ENCODE results near the gene SH3BP1. TPM values are rescaled to one million over a fixed set of nuclear protein-coding genes. Genes with fewer than 3 reads are reported as not detected.

The SH3BP1 gene
- polyA plus RNA-seq, 1 donor from 2014 or later: 0.63 TPM

DNA sequence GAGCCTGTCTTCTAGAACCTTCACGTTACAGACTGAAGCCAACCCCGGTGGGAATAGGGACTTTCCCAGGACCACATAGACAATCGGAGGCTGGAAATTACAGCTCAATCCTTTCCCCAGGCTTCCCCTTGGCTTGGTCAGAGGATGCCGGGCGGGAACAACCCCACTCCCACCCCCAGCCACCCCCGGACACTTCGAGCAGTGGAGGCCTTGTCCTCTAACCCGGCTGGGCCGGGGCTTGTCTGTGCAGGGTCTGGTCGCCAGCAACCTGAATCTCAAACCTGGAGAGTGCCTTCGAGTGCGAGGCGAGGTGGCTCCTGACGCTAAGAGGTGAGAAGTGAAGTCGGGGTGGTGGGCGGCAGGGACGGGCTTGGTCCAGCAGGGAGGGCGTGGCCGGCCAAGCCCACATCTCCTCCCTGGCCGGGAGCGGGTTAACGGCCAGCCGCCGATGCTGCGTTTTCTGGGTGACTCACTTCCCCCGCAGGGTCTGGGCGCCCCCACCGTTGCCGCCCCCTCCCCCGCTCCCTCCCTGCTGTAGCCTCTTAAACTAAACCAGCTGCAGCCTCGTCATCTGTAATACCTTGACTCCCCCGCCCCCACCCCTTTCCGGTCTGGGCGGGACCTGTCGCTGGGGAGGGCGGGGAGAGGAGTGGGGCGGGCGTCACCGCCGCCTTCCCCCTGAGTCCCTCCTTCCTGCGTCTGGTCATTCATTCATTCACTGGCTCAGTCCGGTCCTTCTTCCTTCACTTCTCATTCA lies 37.4 kb downstream of the SH3BP1 start:
- no peaks in the 10 kb centered on the region for H3K36me3 ChIP-seq (ENCODE audit: insufficient read depth, low read length)
- no peaks in the 10 kb centered on the region for H4K20me1 ChIP-seq (ENCODE audit: insufficient read depth)
- H3K79me2 ChIP-seq (replicated peaks; ENCODE audit: insufficient read depth, low read length): no peaks in the 10 kb centered on the region
- H2AFZ ChIP-seq (ENCODE audit: low read depth, low read length): no peak overlapping the region
- H3K4me3 ChIP-seq (ENCODE audit: low read length): no peak overlapping the region
- H3K27ac ChIP-seq (ENCODE audit: low read length): no peak overlapping the region
- TF ChIP-seq EZH2 (IDR thresholded peaks at IDR 0.05; ENCODE audit: borderline replicate concordance, insufficient read depth, low read length, poor library complexity, severe bottlenecking) (no peak), SMC3 (conservative IDR thresholded peaks at IDR 0.05; ENCODE audit: poor library complexity) (no peak), RAD21 (conservative IDR thresholded peaks at IDR 0.05) (no peak)
- TF ChIP-seq, protein P1, sequence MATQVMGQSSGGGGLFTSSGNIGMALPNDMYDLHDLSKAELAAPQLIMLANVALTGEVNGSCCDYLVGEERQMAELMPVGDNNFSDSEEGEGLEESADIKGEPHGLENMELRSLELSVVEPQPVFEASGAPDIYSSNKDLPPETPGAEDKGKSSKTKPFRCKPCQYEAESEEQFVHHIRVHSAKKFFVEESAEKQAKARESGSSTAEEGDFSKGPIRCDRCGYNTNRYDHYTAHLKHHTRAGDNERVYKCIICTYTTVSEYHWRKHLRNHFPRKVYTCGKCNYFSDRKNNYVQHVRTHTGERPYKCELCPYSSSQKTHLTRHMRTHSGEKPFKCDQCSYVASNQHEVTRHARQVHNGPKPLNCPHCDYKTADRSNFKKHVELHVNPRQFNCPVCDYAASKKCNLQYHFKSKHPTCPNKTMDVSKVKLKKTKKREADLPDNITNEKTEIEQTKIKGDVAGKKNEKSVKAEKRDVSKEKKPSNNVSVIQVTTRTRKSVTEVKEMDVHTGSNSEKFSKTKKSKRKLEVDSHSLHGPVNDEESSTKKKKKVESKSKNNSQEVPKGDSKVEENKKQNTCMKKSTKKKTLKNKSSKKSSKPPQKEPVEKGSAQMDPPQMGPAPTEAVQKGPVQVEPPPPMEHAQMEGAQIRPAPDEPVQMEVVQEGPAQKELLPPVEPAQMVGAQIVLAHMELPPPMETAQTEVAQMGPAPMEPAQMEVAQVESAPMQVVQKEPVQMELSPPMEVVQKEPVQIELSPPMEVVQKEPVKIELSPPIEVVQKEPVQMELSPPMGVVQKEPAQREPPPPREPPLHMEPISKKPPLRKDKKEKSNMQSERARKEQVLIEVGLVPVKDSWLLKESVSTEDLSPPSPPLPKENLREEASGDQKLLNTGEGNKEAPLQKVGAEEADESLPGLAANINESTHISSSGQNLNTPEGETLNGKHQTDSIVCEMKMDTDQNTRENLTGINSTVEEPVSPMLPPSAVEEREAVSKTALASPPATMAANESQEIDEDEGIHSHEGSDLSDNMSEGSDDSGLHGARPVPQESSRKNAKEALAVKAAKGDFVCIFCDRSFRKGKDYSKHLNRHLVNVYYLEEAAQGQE (IDR thresholded peaks at IDR 0.05; ENCODE audit: borderline replicate concordance): no peak
- TF ChIP-seq, protein P2, sequence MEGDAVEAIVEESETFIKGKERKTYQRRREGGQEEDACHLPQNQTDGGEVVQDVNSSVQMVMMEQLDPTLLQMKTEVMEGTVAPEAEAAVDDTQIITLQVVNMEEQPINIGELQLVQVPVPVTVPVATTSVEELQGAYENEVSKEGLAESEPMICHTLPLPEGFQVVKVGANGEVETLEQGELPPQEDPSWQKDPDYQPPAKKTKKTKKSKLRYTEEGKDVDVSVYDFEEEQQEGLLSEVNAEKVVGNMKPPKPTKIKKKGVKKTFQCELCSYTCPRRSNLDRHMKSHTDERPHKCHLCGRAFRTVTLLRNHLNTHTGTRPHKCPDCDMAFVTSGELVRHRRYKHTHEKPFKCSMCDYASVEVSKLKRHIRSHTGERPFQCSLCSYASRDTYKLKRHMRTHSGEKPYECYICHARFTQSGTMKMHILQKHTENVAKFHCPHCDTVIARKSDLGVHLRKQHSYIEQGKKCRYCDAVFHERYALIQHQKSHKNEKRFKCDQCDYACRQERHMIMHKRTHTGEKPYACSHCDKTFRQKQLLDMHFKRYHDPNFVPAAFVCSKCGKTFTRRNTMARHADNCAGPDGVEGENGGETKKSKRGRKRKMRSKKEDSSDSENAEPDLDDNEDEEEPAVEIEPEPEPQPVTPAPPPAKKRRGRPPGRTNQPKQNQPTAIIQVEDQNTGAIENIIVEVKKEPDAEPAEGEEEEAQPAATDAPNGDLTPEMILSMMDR (IDR thresholded peaks at IDR 0.05; ENCODE audit: poor library complexity, severe bottlenecking): no peak
- H3K9me3 ChIP-seq (ENCODE audit: low read length): no peaks in the 10 kb centered on the region
- H3F3A ChIP-seq (ENCODE audit: insufficient read depth, low read length, poor library complexity, severe bottlenecking): no peaks in the 10 kb centered on the region
- H3K27me3 ChIP-seq (ENCODE audit: insufficient read depth, low read depth, low read length): no peaks in the 10 kb centered on the region
- no peak overlapping the region for H3K4me2 ChIP-seq (ENCODE audit: low read length)
- H3K9me2 ChIP-seq (ENCODE audit: insufficient read depth, low read length): no peaks in the 10 kb centered on the region
- H3K9ac ChIP-seq (ENCODE audit: low read length): no peak overlapping the region

DNA sequence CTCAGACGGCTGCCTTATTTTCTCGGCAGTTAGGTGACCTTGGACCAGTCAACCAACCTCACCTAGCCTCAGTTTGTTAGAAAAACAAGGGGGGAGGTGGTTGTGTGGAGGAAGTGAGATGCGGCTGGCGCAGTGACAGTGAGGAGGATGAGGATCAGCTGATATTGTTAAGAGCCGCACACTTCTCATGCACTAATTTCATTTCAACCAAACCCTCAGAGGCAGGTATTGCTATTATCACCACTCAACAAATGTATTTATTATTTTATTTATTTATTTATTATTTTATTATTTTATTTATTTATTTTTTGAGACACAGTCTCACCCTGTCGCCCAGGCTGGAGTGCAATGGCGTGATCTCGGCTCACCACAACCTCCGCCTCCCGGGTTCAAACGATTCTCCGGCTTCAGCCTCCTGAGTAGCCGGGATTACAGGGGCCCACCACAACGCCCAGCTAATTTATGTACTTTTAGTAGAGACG lies 38.1 kb downstream of the SH3BP1 start:
- no peak overlapping the region for H3K27ac ChIP-seq (ENCODE audit: low read length)
- no peaks in the 10 kb centered on the region for H3K36me3 ChIP-seq (ENCODE audit: insufficient read depth, low read length)
- no peaks in the 10 kb centered on the region for H3F3A ChIP-seq (ENCODE audit: insufficient read depth, low read length, poor library complexity, severe bottlenecking)
- H2AFZ ChIP-seq (ENCODE audit: low read depth, low read length): no peak overlapping the region
- no peaks in the 10 kb centered on the region for H3K79me2 ChIP-seq (replicated peaks; ENCODE audit: insufficient read depth, low read length)
- no peak overlapping the region for H3K9ac ChIP-seq (ENCODE audit: low read length)
- H3K27me3 ChIP-seq (ENCODE audit: insufficient read depth, low read depth, low read length): no peaks in the 10 kb centered on the region
- no peak for TF ChIP-seq TAF1 (IDR thresholded peaks at IDR 0.05; ENCODE audit: low read depth)
- TF ChIP-seq EP300 (conservative IDR thresholded peaks at IDR 0.05; ENCODE audit: poor library complexity, severe bottlenecking): no peak
- no peak for TF ChIP-seq POLR2AphosphoS5 (IDR thresholded peaks at IDR 0.05)
- TF ChIP-seq EZH2 (IDR thresholded peaks at IDR 0.05; ENCODE audit: borderline replicate concordance, insufficient read depth, low read length, poor library complexity, severe bottlenecking): no peak
- no peak for TF ChIP-seq SMC3 (conservative IDR thresholded peaks at IDR 0.05; ENCODE audit: poor library complexity)
- TF ChIP-seq RAD21 (conservative IDR thresholded peaks at IDR 0.05): no peak
- TF ChIP-seq, protein P2 (IDR thresholded peaks at IDR 0.05; ENCODE audit: poor library complexity, severe bottlenecking): no peak
- no peak for TF ChIP-seq MXI1 (conservative IDR thresholded peaks at IDR 0.05; ENCODE audit: poor library complexity, severe bottlenecking)
- TF ChIP-seq, protein P1 (IDR thresholded peaks at IDR 0.05; ENCODE audit: borderline replicate concordance): no peak
- no peaks in the 10 kb centered on the region for H4K20me1 ChIP-seq (ENCODE audit: insufficient read depth)
- H3K9me2 ChIP-seq (ENCODE audit: insufficient read depth, low read length): no peaks in the 10 kb centered on the region
- H3K4me3 ChIP-seq (ENCODE audit: low read length): no peak overlapping the region
- H3K4me2 ChIP-seq (ENCODE audit: low read length): no peak overlapping the region
- no peaks in the 10 kb centered on the region for H3K9me3 ChIP-seq (ENCODE audit: low read length)

All from neural cell (in vitro differentiated cells).